IMR-90 (cell line): ENCODE results near the gene PCNX2. TPM values are rescaled to one million over a fixed set of nuclear protein-coding genes. Genes with fewer than 3 reads are reported as not detected.
A peak's percentile ranks its signal among the peaks of the same experiment; 100 is the strongest.

ENCODE experiments used
- ATAC-seq: fragments of 200-7000 bp; cut with Tn5 transposase; 2 replicates; pipeline ENCODE4 v1.9.1; 2020; ENCODE audit warnings: low read depth, mild to moderate bottlenecking, moderate library complexity
- BruUV-seq: library from RNA; stranded (reverse); fragments of 400-500 nt; replicated peaks from 2 replicates; lab custom pipeline; 2021; lab: Mats Ljungman, UMichigan
- CTCF ChIA-PET: fragments of 300-600 bp; formaldehyde crosslinking; extraction: SDS; loops from one replicate; lab custom pipeline; 2021; ENCODE audit warnings: antibody characterized with exemption; lab: Yijun Ruan, JAX
- POLR2A ChIA-PET: fragments of 300-600 bp; sonication (Branson Sonifier 250); formaldehyde crosslinking; loops from one replicate; lab custom pipeline; 2022; ENCODE audit warnings: antibody characterized with exemption; ENCODE audit not compliant: unreplicated experiment; lab: Charles Lee
- DNase-seq: peaks from one replicate; pipeline ENCODE4 v3.0.0; 2013
- H2AFZ ChIP-seq: replicated peaks from 2 replicates; pipeline ENCODE3; 2013; ENCODE audit warnings: low read length, mild to moderate bottlenecking; ENCODE audit not compliant: poor library complexity
- H2AK5ac ChIP-seq: 2 replicates; pipeline ENCODE4 v1.6.1; 2013; ENCODE audit warnings: low read depth, low read length, inconsistent platforms
- H2AK9ac ChIP-seq: replicated peaks from 2 replicates; pipeline ENCODE3; 2013; ENCODE audit warnings: mild to moderate bottlenecking, low read depth, low read length, moderate library complexity; ENCODE audit not compliant: poor library complexity
- H2BK120ac ChIP-seq: 2 replicates; pipeline ENCODE4 v1.6.1; 2013; ENCODE audit warnings: low read depth, low read length, inconsistent platforms
- H2BK15ac ChIP-seq: 3 replicates; pipeline ENCODE4 v1.6.1; 2013; ENCODE audit warnings: low read depth, low read length, inconsistent platforms
- H2BK20ac ChIP-seq: 2 replicates; pipeline ENCODE4 v1.6.1; 2013; ENCODE audit warnings: low read depth, mild to moderate bottlenecking, inconsistent platforms, low read length, moderate library complexity
- H2BK5ac ChIP-seq: 2 replicates; pipeline ENCODE4 v1.6.1; 2013; ENCODE audit warnings: mild to moderate bottlenecking, low read depth, low read length, inconsistent platforms; ENCODE audit not compliant: poor library complexity, severe bottlenecking
- H3K14ac ChIP-seq: replicated peaks from 2 replicates; pipeline ENCODE4 v1.6.1; 2013; ENCODE audit warnings: low read depth, low read length, inconsistent platforms
- H3K18ac ChIP-seq: 2 replicates; pipeline ENCODE4 v1.6.1; 2013; ENCODE audit warnings: low read depth, low read length, control low read depth
- H3K23ac ChIP-seq: 2 replicates; pipeline ENCODE4 v1.6.1; 2013; ENCODE audit warnings: low read depth, low read length, inconsistent platforms
- H3K27ac ChIP-seq: 2 replicates; pipeline ENCODE4 v1.5.1; 2013; ENCODE audit warnings: mild to moderate bottlenecking, control low read depth, low read length; ENCODE audit not compliant: insufficient read depth
- H3K27me3 ChIP-seq: 2 replicates; pipeline ENCODE4 v1.6.1; 2013; ENCODE audit warnings: low read length; ENCODE audit not compliant: control insufficient read depth, insufficient read depth
- H3K36me3 ChIP-seq: 2 replicates; pipeline ENCODE4 v1.6.1; 2013; ENCODE audit warnings: low read length, mixed read lengths; ENCODE audit not compliant: control insufficient read depth, insufficient read depth
- H3K4ac ChIP-seq: 2 replicates; pipeline ENCODE4 v1.6.1; 2013; ENCODE audit warnings: low read depth, low read length, inconsistent platforms
- H3K4me1 ChIP-seq: 2 replicates; pipeline ENCODE4 v1.6.1; 2013; ENCODE audit warnings: low read length, mixed read lengths; ENCODE audit not compliant: control insufficient read depth, insufficient read depth
- H3K4me2 ChIP-seq: 2 replicates; pipeline ENCODE4 v1.6.1; 2013; ENCODE audit warnings: low read depth, mild to moderate bottlenecking, control low read depth, low read length, moderate library complexity
- H3K4me3 ChIP-seq: 2 replicates; pipeline ENCODE4 v1.5.1; 2013; ENCODE audit warnings: low read depth, mild to moderate bottlenecking, control low read depth, low read length, moderate library complexity; ENCODE audit not compliant: insufficient read depth
- H3K56ac ChIP-seq: 2 replicates; pipeline ENCODE4 v1.6.1; 2013; ENCODE audit warnings: low read length, inconsistent platforms; ENCODE audit not compliant: insufficient read depth; ENCODE audit errors: extremely low read depth
- H3K79me1 ChIP-seq, 2 experiments: 2 replicates each; pipeline ENCODE4 v1.6.1; 2013; ENCODE audit warnings: low read length in 2 of 2, inconsistent platforms in 1 of 2, low read depth in 1 of 2
- H3K9ac ChIP-seq: 2 replicates; pipeline ENCODE4 v1.6.1; 2013; ENCODE audit warnings: low read depth, low read length, control low read depth
- H3K9me1 ChIP-seq: 2 replicates; pipeline ENCODE4 v1.6.1; 2013; ENCODE audit warnings: low read length, inconsistent platforms; ENCODE audit not compliant: insufficient read depth
- H3K9me3 ChIP-seq: 2 replicates; pipeline ENCODE4 v1.6.1; 2013; ENCODE audit warnings: low read length; ENCODE audit not compliant: control insufficient read depth, insufficient read depth
- H4K20me1 ChIP-seq: 2 replicates; pipeline ENCODE4 v1.6.1; 2013; ENCODE audit warnings: low read length, inconsistent platforms; ENCODE audit not compliant: insufficient read depth
- H4K5ac ChIP-seq: 2 replicates; pipeline ENCODE4 v1.6.1; 2013; ENCODE audit warnings: mild to moderate bottlenecking, low read depth, low read length, control low read depth
- H4K8ac ChIP-seq, 2 experiments: 2 replicates each; pipeline ENCODE4 v1.6.1; 2013; ENCODE audit warnings: low read depth in 2 of 2, low read length in 2 of 2, control low read depth in 1 of 2, inconsistent platforms in 1 of 2
- H4K91ac ChIP-seq: 2 replicates; pipeline ENCODE4 v1.6.1; 2013; ENCODE audit warnings: low read depth, low read length, inconsistent platforms; ENCODE audit not compliant: insufficient read depth
- BHLHE40 ChIP-seq: fragments of 150-350 bp; IDR thresholded peaks from 2 replicates; pipeline ENCODE4 v1.6.1; 2016; ENCODE audit warnings: mild to moderate bottlenecking, low read depth, low read length
- CEBPB ChIP-seq: IDR thresholded peaks from 2 replicates; pipeline ENCODE4 v1.6.1; 2012; ENCODE audit warnings: low read depth, low read length, improper control_type of control experiment
- CHD1 ChIP-seq: IDR thresholded peaks from 2 replicates; pipeline ENCODE4 v1.6.1; 2012; ENCODE audit warnings: low read depth, low read length, improper control_type of control experiment
- ELK1 ChIP-seq: fragments of 150-350 bp; IDR thresholded peaks from 2 replicates; pipeline ENCODE4 v1.6.1; 2016; ENCODE audit warnings: low read depth, mild to moderate bottlenecking, low read length, moderate library complexity, borderline replicate concordance
- FOS ChIP-seq: fragments of 150-350 bp; IDR thresholded peaks from 2 replicates; pipeline ENCODE4 v1.6.1; 2016; ENCODE audit warnings: low read depth, low read length
- MAFK ChIP-seq: IDR thresholded peaks from 2 replicates; pipeline ENCODE4 v1.6.1; 2012; ENCODE audit warnings: low read depth, low read length, improper control_type of control experiment
- MAZ ChIP-seq: IDR thresholded peaks from 2 replicates; pipeline ENCODE4 v1.6.1; 2012; ENCODE audit warnings: low read depth, mild to moderate bottlenecking, low read length, improper control_type of control experiment, moderate library complexity, borderline replicate concordance
- MXI1 ChIP-seq: IDR thresholded peaks from 2 replicates; pipeline ENCODE4 v1.6.1; 2012; ENCODE audit warnings: low read depth, mild to moderate bottlenecking, low read length, moderate library complexity, borderline replicate concordance
- NFE2L2 ChIP-seq: fragments of 150-350 bp; IDR thresholded peaks from 2 replicates; pipeline ENCODE4 v1.6.1; 2016; ENCODE audit warnings: low read depth, mild to moderate bottlenecking, low read length
- POLR2A ChIP-seq: IDR thresholded peaks from 2 replicates; pipeline ENCODE4 v1.6.1; 2012; ENCODE audit warnings: mild to moderate bottlenecking, low read depth, low read length
- RAD21 ChIP-seq: IDR thresholded peaks from 2 replicates; pipeline ENCODE4 v1.6.1; 2012; ENCODE audit warnings: low read length, improper control_type of control experiment
- RCOR1 ChIP-seq: IDR thresholded peaks from 2 replicates; pipeline ENCODE4 v1.6.1; 2012; ENCODE audit warnings: mild to moderate bottlenecking, low read length, improper control_type of control experiment; ENCODE audit not compliant: insufficient replicate concordance
- RFX5 ChIP-seq: IDR thresholded peaks from 2 replicates; pipeline ENCODE4 v1.8.0; 2012; ENCODE audit warnings: low read depth, mild to moderate bottlenecking, low read length, moderate library complexity
- SMC3 ChIP-seq: fragments of 150-350 bp; IDR thresholded peaks from 2 replicates; pipeline ENCODE4 v1.6.1; 2016; ENCODE audit warnings: low read depth, mild to moderate bottlenecking, antibody characterized with exemption, low read length, moderate library complexity
- USF2 ChIP-seq: fragments of 150-350 bp; IDR thresholded peaks from 2 replicates; pipeline ENCODE4 v1.6.1; 2017; ENCODE audit warnings: mild to moderate bottlenecking, antibody characterized with exemption, low read length, low read depth
- WGBS, 2 experiments: methylation state at CpG; one replicate each; pipeline versions ENCODE4 v1.1.5 to v1.1.7; 2013; ENCODE audit warnings: missing lambda C conversion rate in 2 of 2; ENCODE audit not compliant: insufficient read length in 1 of 2; ENCODE audit errors: extremely low coverage in 2 of 2; 5-methylcytosine and 5-hydroxymethylcytosine counted together
- dilution Hi-C: fragments of 300-500 bp; cut with HindIII; formaldehyde crosslinking; loops from one replicate; pipeline ENCODE4 v1.14.3; 2018; ENCODE audit warnings: low sequenced_read_pairs; ENCODE audit not compliant: unreplicated experiment
- in situ Hi-C: fragments of 300-500 bp; cut with MboI; formaldehyde crosslinking; loops from 3 replicates; pipeline ENCODE4 v1.14.3; 2019; ENCODE audit warnings: low sequenced_read_pairs, inconsistent platforms, mixed read lengths
- intact Hi-C: fragments of 100-400 bp; cut with micrococcal nuclease; formaldehyde crosslinking; loops from 2 replicates; pipeline ENCODE4 v1.10.0; 2022
- polyA plus RNA-seq, 3 experiments: library from polyadenylated mRNA; depleted of rRNA; stranded (reverse); fragments of >200 nt; gene quantifications; 2 replicates each; pipeline ENCODE4 v1.2.3, GENCODE V29; 2012; ENCODE audit warnings: low replicate concordance in 1 of 3
- total RNA-seq: library from RNA; depleted of rRNA; stranded (reverse); fragments of >200 nt; gene quantifications from 2 replicates; pipeline ENCODE4 v1.2.3, GENCODE V29; 2012
- TF ChIP-seq, protein P1 (sequence below): conservative IDR thresholded peaks from 2 replicates; pipeline ENCODE4 v1.5.1; 2012; ENCODE audit warnings: mild to moderate bottlenecking, low read depth, low read length, improper control_type of control experiment

Gene PCNX2
- total and polyA plus RNA-seq, 2 of the 4 experiments (the other 2 are of a cell fraction) = 15.9 to 22.6 TPM

DNA sequence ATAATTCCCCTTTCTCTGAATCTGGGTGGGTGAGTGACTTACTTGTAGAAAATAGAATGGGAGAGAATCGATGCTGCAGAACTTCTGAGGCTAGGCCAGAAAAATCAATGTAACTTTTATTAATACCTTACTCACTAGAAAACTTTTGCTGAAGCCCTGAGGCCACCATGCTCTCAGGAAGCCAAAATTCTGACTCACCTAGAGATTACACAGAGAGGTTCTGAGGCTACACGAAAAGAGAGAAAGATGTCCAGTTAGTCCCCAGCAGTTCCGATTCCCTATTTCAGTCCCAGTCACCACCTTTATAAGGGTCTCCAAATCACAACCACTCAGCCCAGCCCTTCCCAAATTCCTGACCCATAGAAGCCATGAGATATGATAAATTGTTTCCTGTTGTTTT is 210.0 kb downstream of the PCNX2 start:
- dilution Hi-C loops (no loop called here), intact Hi-C loops (no loop called here), in situ Hi-C loops (no loop called here)
- no peak overlapping the region for H2BK20ac ChIP-seq
- H2BK15ac ChIP-seq = no peak overlapping the region
- no peak overlapping the region for H2AK5ac ChIP-seq
- no peaks in the 10 kb centered on the region for H3K79me1 ChIP-seq
- H2AFZ ChIP-seq = no peak overlapping the region
- no TSS peak for BruUV-seq
- no peak overlapping the region for H3K14ac ChIP-seq
- no peak overlapping the region for H3K4me2 ChIP-seq
- DNase-seq (peak; percentile 49), ATAC-seq (0 out of 2 replicates have a peak, but pooled peaks have one; percentile 8)
- no peaks in the 10 kb centered on the region for H3K9me3 ChIP-seq
- no CpG with 5 or more reads among the region's 3 CpGs for WGBS, 2 experiments
- POLR2A ChIA-PET = no interaction called here
- H3K9me1 ChIP-seq = 0 out of 2 replicates have a peak, but pooled peaks cover 3% of the 10 kb centered on the region
- CTCF ChIA-PET = no interaction called here
- H3K27me3 ChIP-seq = no peaks in the 10 kb centered on the region
- 0 out of 2 replicates have a peak overlapping the region, but pooled peaks have one; percentile 41 for H3K4ac ChIP-seq
- H4K5ac ChIP-seq = no peak overlapping the region; the same call in 1 of the 2 replicates
- no peak overlapping the region for H3K56ac ChIP-seq
- H3K4me3 ChIP-seq = no peak overlapping the region
- H4K8ac ChIP-seq = no peak overlapping the region
- H3K36me3 ChIP-seq = no peaks in the 10 kb centered on the region; the same call in 1 of the 2 replicates
- H2AK9ac ChIP-seq = no peak overlapping the region
- H3K23ac ChIP-seq = no peak overlapping the region
- no peak overlapping the region for H3K18ac ChIP-seq
- TF ChIP-seq MXI1 = no peak
- TF ChIP-seq USF2 = no peak
- TF ChIP-seq FOS = no peak
- no peak for TF ChIP-seq NFE2L2
- TF ChIP-seq, protein P1, sequence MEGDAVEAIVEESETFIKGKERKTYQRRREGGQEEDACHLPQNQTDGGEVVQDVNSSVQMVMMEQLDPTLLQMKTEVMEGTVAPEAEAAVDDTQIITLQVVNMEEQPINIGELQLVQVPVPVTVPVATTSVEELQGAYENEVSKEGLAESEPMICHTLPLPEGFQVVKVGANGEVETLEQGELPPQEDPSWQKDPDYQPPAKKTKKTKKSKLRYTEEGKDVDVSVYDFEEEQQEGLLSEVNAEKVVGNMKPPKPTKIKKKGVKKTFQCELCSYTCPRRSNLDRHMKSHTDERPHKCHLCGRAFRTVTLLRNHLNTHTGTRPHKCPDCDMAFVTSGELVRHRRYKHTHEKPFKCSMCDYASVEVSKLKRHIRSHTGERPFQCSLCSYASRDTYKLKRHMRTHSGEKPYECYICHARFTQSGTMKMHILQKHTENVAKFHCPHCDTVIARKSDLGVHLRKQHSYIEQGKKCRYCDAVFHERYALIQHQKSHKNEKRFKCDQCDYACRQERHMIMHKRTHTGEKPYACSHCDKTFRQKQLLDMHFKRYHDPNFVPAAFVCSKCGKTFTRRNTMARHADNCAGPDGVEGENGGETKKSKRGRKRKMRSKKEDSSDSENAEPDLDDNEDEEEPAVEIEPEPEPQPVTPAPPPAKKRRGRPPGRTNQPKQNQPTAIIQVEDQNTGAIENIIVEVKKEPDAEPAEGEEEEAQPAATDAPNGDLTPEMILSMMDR = no peak
- TF ChIP-seq RCOR1 = no peak
- TF ChIP-seq POLR2A = no peak
- no peak for TF ChIP-seq MAZ
- TF ChIP-seq ELK1 = no peak
- no peak for TF ChIP-seq MAFK
- TF ChIP-seq BHLHE40 = no peak
- no peak for TF ChIP-seq CEBPB
- TF ChIP-seq CHD1 = no peak
- TF ChIP-seq RAD21 = no peak
- no peak for TF ChIP-seq RFX5
- TF ChIP-seq SMC3 = no peak
- H3K9ac ChIP-seq = no peak overlapping the region
- H4K20me1 ChIP-seq = no peaks in the 10 kb centered on the region
- no peak overlapping the region for H3K27ac ChIP-seq
- no peak overlapping the region for H2BK120ac ChIP-seq
- H2BK5ac ChIP-seq = no peak overlapping the region
- H3K4me1 ChIP-seq = peaks cover 2% of the 10 kb centered on the region
- H4K91ac ChIP-seq = no peak overlapping the region
